WTC11 (cell line): ENCODE data around the gene PRKCZ.

Experiments
- ATF2 ChIP-seq: sonication (generic); formaldehyde crosslinking; IDR thresholded peaks from 2 replicates; pipeline ENCODE4 v1.8.1; 2022; ENCODE audit warnings: low read depth, missing genetic modification reagents, borderline replicate concordance
- CTCF ChIP-seq: fragments of 200-600 bp; IDR thresholded peaks from 2 replicates; pipeline ENCODE4 v1.8.0; 2022; ENCODE audit warnings: antibody characterized with exemption
- MAX ChIP-seq: sonication (generic); formaldehyde crosslinking; IDR thresholded peaks from 2 replicates; pipeline ENCODE4 v1.8.0; 2022; ENCODE audit warnings: mild to moderate bottlenecking, missing genetic modification reagents
- TP53 ChIP-seq: sonication (generic); formaldehyde crosslinking; IDR thresholded peaks from 2 replicates; pipeline ENCODE4 v1.8.1; 2023; ENCODE audit warnings: mild to moderate bottlenecking, missing genetic modification reagents
- ZNF263 ChIP-seq: sonication (generic); formaldehyde crosslinking; IDR thresholded peaks from 2 replicates; pipeline ENCODE4 v1.8.1; 2022; ENCODE audit warnings: low read depth, mild to moderate bottlenecking, moderate library complexity, missing genetic modification reagents

GRCh38 chr1:2047749-2048729 lies 2.2 kb upstream of the PRKCZ start:
- no peak for TF ChIP-seq ATF2 (CRISPR knock-in tag)
- TF ChIP-seq CTCF = no peak
- TF ChIP-seq TP53 (CRISPR knock-in tag) = no peak
- no peak for TF ChIP-seq ZNF263
- TF ChIP-seq MAX = no peak
